Fibroblast of pulmonary artery (primary cell): Measurements from ENCODE around the gene CHST2.

Experiments used
- DNase-seq: peaks from one replicate; pipeline ENCODE4 v3.0.0-alpha.2; 2010; ENCODE audit warnings: low read depth
- H3K4me3 ChIP-seq: replicated peaks from 2 replicates; pipeline ENCODE4 v1.5.1; 2011; ENCODE audit warnings: low read depth, mild to moderate bottlenecking, control low read depth, low read length, moderate library complexity
- CTCF ChIP-seq: IDR thresholded peaks from 2 replicates; pipeline ENCODE4 v1.5.1; 2011; ENCODE audit warnings: mild to moderate bottlenecking, control low read depth, low read length, inconsistent platforms; ENCODE audit errors: missing control alignments

The CHST2 gene

GRCh38 chr3:143090486-143090885, 29.1 kb upstream of the CHST2 start:
- no peak overlapping the region for H3K4me3 ChIP-seq
- no peak for DNase-seq
- TF ChIP-seq CTCF, result no peak

- H3K4me3 ChIP-seq, result no peak overlapping the region
- no peak for TF ChIP-seq CTCF
- DNase-seq, result no peak
Observed at GRCh38 chr3:143090976-143091837, 28.4 kb upstream of the CHST2 start.

- no peak for DNase-seq
Observed at GRCh38 chr3:143092191-143092590, 27.4 kb upstream of the CHST2 start.

GRCh38 chr3:143095813-143096212, 23.8 kb upstream of the CHST2 start:
- TF ChIP-seq CTCF, result no peak
- H3K4me3 ChIP-seq, result no peak overlapping the region
- DNase-seq, result no peak

More at GRCh38 chr3:143092191-143092590, 27.4 kb upstream of the CHST2 start:
- no peak overlapping the region for H3K4me3 ChIP-seq
- TF ChIP-seq CTCF, result no peak

- H3K4me3 ChIP-seq, result no peak overlapping the region
- no peak for TF ChIP-seq CTCF
- no peak for DNase-seq
Observed at GRCh38 chr3:143098032-143098764, 21.4 kb upstream of the CHST2 start.

- no peak for DNase-seq
- H3K4me3 ChIP-seq, result no peak overlapping the region
- TF ChIP-seq CTCF, result no peak
Observed at GRCh38 chr3:143099210-143099609, 20.4 kb upstream of the CHST2 start.
